COR-L47 (cell line): ENCODE measurements around the gene TNIK.

Experiments used
- DNase-seq: peaks from one replicate; lab custom pipeline; 2025; lab: John Stamatoyannopoulos, UW

TNIK gene

DNA sequence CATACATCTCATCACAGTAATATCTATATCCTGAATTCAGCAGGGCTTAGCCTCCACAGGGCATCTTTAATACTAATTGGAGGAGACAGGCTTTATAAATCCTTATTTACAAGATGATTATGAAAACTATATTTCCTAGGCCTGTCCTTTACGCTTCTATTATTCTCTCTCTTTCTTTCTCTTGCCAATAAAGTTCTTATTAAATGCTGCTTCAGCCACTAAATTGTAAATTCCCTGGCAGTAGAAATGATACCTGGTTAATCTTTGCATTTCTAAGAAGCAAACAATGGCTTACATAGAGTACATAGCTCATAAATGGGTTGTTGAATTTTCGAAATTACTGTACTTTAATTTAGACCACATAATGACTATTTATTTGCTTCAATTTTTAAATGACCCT is 43.5 kb downstream of the TNIK start:
- DNase-seq: no peak

DNA sequence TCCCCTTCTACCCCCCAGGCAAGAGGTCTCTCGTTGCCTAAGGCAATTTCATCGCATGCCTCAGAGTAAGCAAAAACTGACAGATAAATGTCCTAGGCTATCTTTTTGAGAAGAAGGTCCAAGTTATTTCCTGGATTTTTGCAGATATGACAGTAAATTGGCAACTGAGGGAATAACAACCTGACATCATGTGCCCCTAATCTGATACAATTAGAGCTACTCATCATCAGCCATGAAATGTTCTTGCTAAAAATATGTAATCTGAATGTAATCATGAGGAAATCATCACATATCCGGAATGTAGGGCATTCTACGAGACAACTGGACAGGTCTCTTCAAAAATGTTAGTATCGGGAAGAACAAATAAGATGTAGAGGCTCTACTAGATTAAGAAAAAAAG is 44.1 kb downstream of the TNIK start:
- DNase-seq: no peak

DNA sequence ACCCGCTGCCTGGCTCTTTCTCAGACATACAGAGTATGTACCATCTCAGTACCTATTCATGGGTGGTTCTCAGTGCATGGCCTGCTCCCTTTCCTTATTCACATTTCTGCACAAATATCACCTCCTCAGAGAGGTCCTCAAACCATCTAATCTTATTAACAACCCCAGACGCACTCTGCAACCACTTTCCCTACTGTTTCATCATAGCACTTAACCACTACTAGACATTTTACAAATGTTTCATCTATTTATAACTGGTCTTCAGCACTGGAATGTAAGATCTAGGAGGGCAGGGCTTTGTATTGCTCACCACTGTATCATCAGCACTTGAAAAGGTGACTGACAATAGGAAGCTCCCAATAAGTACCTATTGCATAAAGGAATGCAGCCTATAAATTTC is 45.1 kb downstream of the TNIK start:
- DNase-seq: no peak

- no peak for DNase-seq
Observed at GRCh38 chr3:171412473-171412872, 47.7 kb downstream of the TNIK start.

DNA sequence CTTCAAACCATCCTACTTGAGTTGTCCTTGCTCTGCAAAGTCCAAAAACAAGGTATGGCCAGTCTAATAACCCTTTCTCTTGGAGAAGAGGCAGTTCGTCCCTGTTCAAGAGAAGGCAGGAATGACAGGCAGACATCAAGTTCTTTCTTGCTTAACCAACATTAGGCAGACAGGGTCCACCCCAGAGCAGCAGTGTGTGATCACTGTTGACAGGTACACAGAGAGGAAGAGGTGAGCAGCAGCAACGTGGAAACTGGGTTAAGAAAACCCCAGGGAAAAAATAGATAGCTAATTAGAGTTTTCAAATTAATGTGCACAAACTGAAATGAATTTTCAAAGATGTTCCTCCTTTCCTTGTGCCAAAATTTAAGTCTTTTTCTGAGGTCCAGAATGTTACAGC is 48.2 kb downstream of the TNIK start:
- no peak for DNase-seq

DNA sequence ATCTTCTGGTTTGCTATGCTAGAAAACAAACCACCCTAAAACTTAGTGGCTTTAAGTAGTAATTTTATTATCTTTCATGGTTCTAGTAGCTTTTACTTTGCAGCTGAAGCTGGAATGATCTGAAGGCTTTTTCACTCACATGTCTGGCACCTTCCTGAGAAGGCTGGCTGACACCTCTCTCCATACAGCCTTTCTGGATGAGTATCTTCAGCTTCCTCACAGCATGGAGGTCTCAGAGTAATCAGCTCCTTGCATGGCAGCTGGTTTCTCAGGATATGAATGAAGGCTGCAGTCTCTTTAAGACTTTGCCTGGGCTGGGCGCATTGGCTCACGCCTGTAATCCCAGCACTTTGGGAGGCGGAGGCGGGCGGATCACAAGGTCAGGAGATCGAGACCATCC is 50.0 kb downstream of the TNIK start:
- no peak for DNase-seq

- DNase-seq: no peak
Observed at GRCh38 chr3:171407759-171408158, 52.4 kb downstream of the TNIK start.

- DNase-seq: no peak
Observed at GRCh38 chr3:171404376-171404967, 55.7 kb downstream of the TNIK start.

- no peak for DNase-seq
Observed at GRCh38 chr3:171402281-171402680, 57.9 kb downstream of the TNIK start.

- DNase-seq: no peak
Observed at GRCh38 chr3:171401432-171401831, 58.8 kb downstream of the TNIK start.

GRCh38 chr3:171399842-171400241 is 60.4 kb downstream of the TNIK start:
- no peak for DNase-seq

DNA sequence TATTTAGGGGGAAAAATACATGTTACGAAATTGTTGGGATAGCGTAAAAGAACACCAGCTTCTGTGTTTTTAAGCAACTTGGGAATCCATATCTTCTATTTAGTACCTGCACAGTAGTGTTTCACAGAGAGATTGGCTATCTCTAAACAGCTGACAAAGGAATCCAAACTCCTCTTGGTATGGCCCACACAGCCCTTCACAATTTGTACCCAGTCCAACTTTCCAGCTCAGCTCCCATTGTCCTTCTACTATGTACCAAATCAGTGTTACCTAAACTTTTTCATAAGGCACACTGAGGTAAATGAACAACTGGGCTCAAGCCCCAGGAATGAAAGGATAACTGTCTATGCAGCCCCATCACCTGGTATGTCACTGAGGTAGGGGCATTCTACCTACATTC is 61.9 kb downstream of the TNIK start:
- no peak for DNase-seq

- no peak for DNase-seq
Observed at GRCh38 chr3:171397089-171397488, 63.1 kb downstream of the TNIK start.

DNA sequence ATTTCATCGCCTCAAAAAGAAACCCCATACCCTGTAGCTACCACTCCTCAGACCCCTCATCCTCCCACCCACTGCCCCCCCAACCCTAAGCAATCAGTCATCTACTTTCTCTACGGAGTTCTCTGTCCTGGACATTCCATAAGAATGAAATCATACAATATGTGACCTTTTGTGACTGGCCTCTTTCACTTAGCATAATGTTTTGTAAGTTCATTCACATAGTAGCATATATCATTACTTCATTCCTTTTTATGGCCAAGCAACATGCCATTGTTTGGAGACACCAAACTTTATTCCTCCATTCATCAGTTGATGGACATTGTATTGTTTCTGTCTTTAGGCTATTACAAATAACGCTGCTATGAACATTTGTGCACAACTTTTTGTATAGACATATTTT is 64.2 kb downstream of the TNIK start:
- DNase-seq: no peak

- peak; percentile 70 for DNase-seq
Observed at GRCh38 chr3:171393032-171393744, 67.0 kb downstream of the TNIK start.

GRCh38 chr3:171391432-171391831 is 68.8 kb downstream of the TNIK start:
- DNase-seq: no peak

- DNase-seq: no peak
Observed at GRCh38 chr3:171390051-171390941, 69.9 kb downstream of the TNIK start.

GRCh38 chr3:171389491-171389890 is 70.7 kb downstream of the TNIK start:
- DNase-seq: no peak

DNA sequence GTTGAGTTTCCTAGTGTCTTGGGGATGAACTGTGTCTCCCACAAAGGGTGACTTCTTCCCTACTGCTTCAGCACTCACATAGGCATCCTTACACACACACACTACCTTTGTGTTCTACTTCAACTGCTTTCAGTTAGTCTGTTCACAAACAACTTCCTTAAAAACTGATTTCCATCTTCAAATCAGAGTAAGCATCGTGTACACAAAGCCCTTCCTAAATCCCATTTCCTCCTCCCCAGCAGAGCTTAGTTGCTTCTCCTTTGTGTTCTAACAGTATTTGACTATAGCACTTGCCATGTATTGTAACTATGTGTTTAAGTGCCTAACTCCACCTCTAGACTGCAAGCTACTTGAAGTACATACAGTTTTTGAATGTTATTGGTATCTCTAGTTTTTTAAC is 71.7 kb downstream of the TNIK start:
- no peak for DNase-seq

DNA sequence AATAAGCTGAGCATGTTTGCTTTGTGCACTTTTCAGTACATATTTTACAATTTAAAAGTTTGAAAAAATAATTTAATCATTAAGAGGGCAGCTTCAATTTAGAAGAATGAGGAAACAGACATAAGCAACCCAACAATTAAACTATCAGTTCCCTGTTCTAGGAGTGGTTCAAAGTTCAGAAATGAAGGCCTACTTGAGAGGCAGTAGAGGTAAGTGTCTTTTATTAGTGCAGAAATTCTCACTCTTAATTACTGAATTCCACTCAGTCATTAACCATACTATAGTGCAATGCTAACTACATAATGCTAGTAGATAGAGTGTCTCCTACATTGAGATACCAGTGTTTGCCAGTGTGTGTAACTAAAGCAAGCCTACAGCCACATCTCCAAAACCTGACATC is 73.1 kb downstream of the TNIK start:
- DNase-seq: no peak

- DNase-seq: no peak
Observed at GRCh38 chr3:171385086-171385485, 75.1 kb downstream of the TNIK start.

- no peak for DNase-seq
Observed at GRCh38 chr3:171384101-171384891, 75.9 kb downstream of the TNIK start.
